Measurements from ENCODE around the gene CENPN. TPM values are rescaled to one million over a fixed set of nuclear protein-coding genes. Genes with fewer than 3 reads are reported as not detected.

Gene CENPN
- total and polyA plus RNA-seq, 2 of the 13 experiments (the other 11 are each of a cell fraction or from before 2014, with no cell fraction given) = 29.7 to 129 TPM

DNA sequence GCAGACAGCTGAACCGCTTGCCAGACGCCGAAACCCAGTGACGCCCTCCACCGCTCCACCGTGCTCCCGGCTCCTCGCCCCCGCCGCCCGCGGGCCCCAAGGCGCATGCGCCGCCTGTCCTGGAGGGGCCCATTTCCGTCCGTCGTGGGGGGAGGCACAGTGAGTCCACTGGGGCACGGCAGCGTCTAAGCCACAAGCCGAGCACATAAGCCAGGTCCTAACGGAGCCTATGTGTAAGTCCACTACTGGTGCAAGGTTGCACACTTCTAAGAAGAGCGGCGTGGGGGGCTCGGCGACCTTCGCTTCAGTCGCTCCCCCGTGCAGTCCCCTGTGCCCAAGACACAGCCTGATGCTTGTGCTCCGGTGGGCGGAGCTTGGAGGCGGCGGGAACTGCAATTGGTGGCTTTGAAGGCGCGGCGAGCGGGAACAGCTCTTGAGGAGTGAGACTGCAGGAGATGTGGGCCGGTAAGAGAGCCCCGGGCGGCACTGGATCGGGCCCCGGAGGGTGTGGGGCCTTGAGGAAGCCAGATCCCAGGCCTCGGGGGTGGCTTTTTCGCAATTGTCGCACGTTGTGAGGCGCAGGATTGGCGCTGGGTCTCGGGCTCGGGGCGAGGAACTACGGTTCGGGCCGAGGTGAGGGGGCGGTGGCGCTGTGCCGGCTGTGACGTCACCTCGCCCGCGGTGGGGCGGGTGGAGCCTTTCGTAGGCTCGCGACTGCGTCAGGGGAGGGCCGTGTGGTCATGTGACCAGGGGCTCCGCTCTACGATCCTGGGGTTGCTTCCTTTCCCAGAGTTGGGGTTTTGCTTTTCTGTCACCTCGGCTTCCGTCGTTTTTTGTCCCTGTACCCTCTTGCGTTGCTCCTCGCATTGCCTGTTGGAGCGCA, at the start of gene CENPN, which contains the start of gene CMC2 (continued):
- TF ChIP-seq, protein P1, sequence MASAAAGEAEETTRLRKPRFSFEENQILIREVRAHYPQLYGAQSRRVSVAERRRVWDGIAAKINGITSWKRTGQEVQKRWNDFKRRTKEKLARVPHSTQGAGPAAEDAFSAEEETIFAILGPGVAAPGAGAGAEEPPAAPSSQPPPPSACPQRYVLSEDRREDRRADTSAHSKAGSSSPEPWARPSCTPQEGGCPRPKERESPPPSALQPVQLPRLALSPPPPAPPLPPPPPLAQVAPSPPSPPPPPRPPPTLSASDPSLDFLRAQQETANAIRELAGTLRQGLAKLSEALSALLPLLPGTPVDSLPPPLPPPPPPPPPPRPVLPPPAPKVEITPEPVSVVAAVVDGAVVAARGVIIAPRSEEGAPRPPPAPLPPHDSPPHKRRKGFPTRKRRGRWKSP (CRISPR knock-in tag; IDR thresholded peaks at IDR 0.05) = peak; percentile 92
- TF ChIP-seq DNMT1 (CRISPR knock-in tag; IDR thresholded peaks at IDR 0.05) (peak; percentile 84; the same call in 1 of the 2 replicates), CHCHD3 (CRISPR knock-in tag; IDR thresholded peaks at IDR 0.05) (no peak; the same call in 1 of the 2 replicates), FOXP1 (IDR thresholded peaks at IDR 0.05) (no peak), FOXP1 (CRISPR knock-in tag; IDR thresholded peaks at IDR 0.05) (peak; percentile 33; the same call in 1 of the 2 replicates), SATB2 (CRISPR knock-in tag; IDR thresholded peaks at IDR 0.05) (no peak; the same call in 1 of the 2 replicates), JUNB (CRISPR knock-in tag; IDR thresholded peaks at IDR 0.05; ENCODE audit: borderline replicate concordance) (peak; percentile 78; the same call in 1 of the 2 replicates), ZFP90 (CRISPR knock-in tag; IDR thresholded peaks at IDR 0.05; ENCODE audit: borderline replicate concordance) (peak; percentile 55; the same call in 1 of the 2 replicates), FOXO4 (CRISPR knock-in tag; conservative IDR thresholded peaks at IDR 0.05) (no peak), ZBTB20 (CRISPR knock-in tag; IDR thresholded peaks at IDR 0.05; ENCODE audit: borderline replicate concordance, low read depth) (peak; percentile 34; the same call in 1 of the 2 replicates), ELF4 (CRISPR knock-in tag; IDR thresholded peaks at IDR 0.05; ENCODE audit: borderline replicate concordance) (peak; percentile 37; the same call in 1 of the 2 replicates), CENPBD1 (CRISPR knock-in tag; IDR thresholded peaks at IDR 0.05; ENCODE audit: borderline replicate concordance, low read depth) (0 out of 2 replicates have a peak, but pooled peaks have one; percentile 80), ZFP36 (IDR thresholded peaks at IDR 0.05; ENCODE audit: borderline replicate concordance, low read depth, low read length, partially characterized antibody) (no peak), SMARCE1 (IDR thresholded peaks at IDR 0.05; ENCODE audit: borderline replicate concordance) (no peak), RBM22 (optimal IDR thresholded peaks at IDR 0.05; ENCODE audit: low read length) (peak; percentile 13), ZFYVE20 (CRISPR knock-in tag; IDR thresholded peaks at IDR 0.05; ENCODE audit: borderline replicate concordance, low read depth) (peak; percentile 45; the same call in 1 of the 2 replicates), NONO (IDR thresholded peaks at IDR 0.05) (peak; percentile 97; the same call in 1 of the 2 replicates), NONO (CRISPR knock-in tag; conservative IDR thresholded peaks at IDR 0.05) (peak; percentile 94), NCOA1 (CRISPR knock-in tag; IDR thresholded peaks at IDR 0.05) (peak; percentile 89; the same call in 1 of the 2 replicates), PITX1 (CRISPR knock-in tag; IDR thresholded peaks at IDR 0.05) (peak; percentile 57), ZMYM4 (CRISPR knock-in tag; IDR thresholded peaks at IDR 0.05) (no peak; the same call in none of the 2 replicates)
- TF ChIP-seq, protein P2, sequence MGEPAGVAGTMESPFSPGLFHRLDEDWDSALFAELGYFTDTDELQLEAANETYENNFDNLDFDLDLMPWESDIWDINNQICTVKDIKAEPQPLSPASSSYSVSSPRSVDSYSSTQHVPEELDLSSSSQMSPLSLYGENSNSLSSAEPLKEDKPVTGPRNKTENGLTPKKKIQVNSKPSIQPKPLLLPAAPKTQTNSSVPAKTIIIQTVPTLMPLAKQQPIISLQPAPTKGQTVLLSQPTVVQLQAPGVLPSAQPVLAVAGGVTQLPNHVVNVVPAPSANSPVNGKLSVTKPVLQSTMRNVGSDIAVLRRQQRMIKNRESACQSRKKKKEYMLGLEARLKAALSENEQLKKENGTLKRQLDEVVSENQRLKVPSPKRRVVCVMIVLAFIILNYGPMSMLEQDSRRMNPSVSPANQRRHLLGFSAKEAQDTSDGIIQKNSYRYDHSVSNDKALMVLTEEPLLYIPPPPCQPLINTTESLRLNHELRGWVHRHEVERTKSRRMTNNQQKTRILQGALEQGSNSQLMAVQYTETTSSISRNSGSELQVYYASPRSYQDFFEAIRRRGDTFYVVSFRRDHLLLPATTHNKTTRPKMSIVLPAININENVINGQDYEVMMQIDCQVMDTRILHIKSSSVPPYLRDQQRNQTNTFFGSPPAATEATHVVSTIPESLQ (CRISPR knock-in tag; conservative IDR thresholded peaks at IDR 0.05) = peak; percentile 69; the same call in 1 of the 2 replicates
- TF ChIP-seq, protein P3, sequence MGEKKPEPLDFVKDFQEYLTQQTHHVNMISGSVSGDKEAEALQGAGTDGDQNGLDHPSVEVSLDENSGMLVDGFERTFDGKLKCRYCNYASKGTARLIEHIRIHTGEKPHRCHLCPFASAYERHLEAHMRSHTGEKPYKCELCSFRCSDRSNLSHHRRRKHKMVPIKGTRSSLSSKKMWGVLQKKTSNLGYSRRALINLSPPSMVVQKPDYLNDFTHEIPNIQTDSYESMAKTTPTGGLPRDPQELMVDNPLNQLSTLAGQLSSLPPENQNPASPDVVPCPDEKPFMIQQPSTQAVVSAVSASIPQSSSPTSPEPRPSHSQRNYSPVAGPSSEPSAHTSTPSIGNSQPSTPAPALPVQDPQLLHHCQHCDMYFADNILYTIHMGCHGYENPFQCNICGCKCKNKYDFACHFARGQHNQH (CRISPR knock-in tag; IDR thresholded peaks at IDR 0.05) = no peak; the same call in none of the 2 replicates

All from HepG2 (cell line).